Fibroblast of lung (primary cell): ENCODE measurements around the gene OR52H1. TPM values are rescaled to one million over a fixed set of nuclear protein-coding genes. Genes with fewer than 3 reads are reported as not detected.

Experiments
- DNase-seq, 2 donors: peaks; one replicate each; pipeline versions ENCODE4 v3.0.0 to v3.0.0-alpha.2; 2010; ENCODE audit warnings: low read depth in 2 of 2
- H2AFZ ChIP-seq: 2 replicates; pipeline ENCODE4 v1.5.1; 2012; ENCODE audit warnings: low read length, control low read depth, inconsistent platforms
- H3K27ac ChIP-seq: 2 replicates; pipeline ENCODE4 v1.5.1; 2011; ENCODE audit warnings: low read length, control low read depth; ENCODE audit not compliant: insufficient read depth
- H3K27me3 ChIP-seq: 2 replicates; pipeline ENCODE4 v1.5.1; 2011; ENCODE audit warnings: mild to moderate bottlenecking, low read length; ENCODE audit not compliant: control insufficient read depth, insufficient read depth
- H3K36me3 ChIP-seq: 2 replicates; pipeline ENCODE4 v1.5.1; 2011; ENCODE audit warnings: low read length; ENCODE audit not compliant: control insufficient read depth, insufficient read depth
- H3K4me1 ChIP-seq: 2 replicates; pipeline ENCODE4 v1.5.1; 2011; ENCODE audit warnings: low read length; ENCODE audit not compliant: control insufficient read depth, insufficient read depth; ENCODE audit errors: extremely low read depth
- H3K4me2 ChIP-seq: 2 replicates; pipeline ENCODE4 v1.5.1; 2011; ENCODE audit warnings: low read length, control low read depth; ENCODE audit not compliant: insufficient read depth; ENCODE audit errors: extremely low read depth
- H3K4me3 ChIP-seq, 4 experiments: fragments of 200-600 bp in 1 of 4; sonication (generic) in 1 of 4; replicated peaks in 1 of 4; 2 replicates each; pipeline ENCODE4 v1.5.1; 2011 to 2016; ENCODE audit warnings: low read length in 4 of 4, low read depth in 3 of 4, mild to moderate bottlenecking in 3 of 4, control low read depth in 2 of 4, inconsistent platforms in 1 of 4, mixed read lengths in 1 of 4; ENCODE audit not compliant: insufficient read depth in 1 of 4; ENCODE audit errors: control extremely low read depth in 1 of 4
- H3K79me2 ChIP-seq: 2 replicates; pipeline ENCODE4 v1.5.1; 2012; ENCODE audit warnings: mild to moderate bottlenecking, low read length, inconsistent platforms; ENCODE audit not compliant: control insufficient read depth, insufficient read depth
- H3K9ac ChIP-seq: 2 replicates; pipeline ENCODE4 v1.5.1; 2011; ENCODE audit warnings: mild to moderate bottlenecking, low read length, control low read depth; ENCODE audit not compliant: insufficient read depth
- H3K9me3 ChIP-seq: 2 replicates; pipeline ENCODE4 v1.5.1; 2012; ENCODE audit warnings: low read depth, low read length; ENCODE audit not compliant: control insufficient read depth, insufficient read depth
- H4K20me1 ChIP-seq: 2 replicates; pipeline ENCODE4 v1.5.1; 2011; ENCODE audit warnings: low read length; ENCODE audit not compliant: control insufficient read depth, insufficient read depth; ENCODE audit errors: extremely low read depth
- EZH2 ChIP-seq: IDR thresholded peaks from 2 replicates; pipeline ENCODE4 v1.5.1; 2012; ENCODE audit warnings: low read length, control low read depth, mild to moderate bottlenecking; ENCODE audit errors: missing control alignments
- polyA plus RNA-seq, 2 donors: library from polyadenylated mRNA; depleted of rRNA in 1 of 2; stranded (reverse) in 1 of 2; unstranded in 1 of 2; fragments of >200 nt; gene quantifications; 2 replicates each; pipeline ENCODE4 v1.2.1, GENCODE V29; 2011 to 2012; ENCODE audit warnings: missing spikeins in 1 of 2
- total RNA-seq: library from RNA; depleted of rRNA; stranded (reverse); fragments of >200 nt; gene quantifications from 2 replicates; pipeline ENCODE4 v1.2.1, GENCODE V29; 2014
- TF ChIP-seq, protein P1 (sequence below), 2 donors: IDR thresholded peaks in 1 of 2; conservative IDR thresholded peaks in 1 of 2; 1 replicate in 1 of 2; 2 replicates in 1 of 2; pipeline ENCODE4 v1.5.1; 2011 to 2012; ENCODE audit warnings: low read length in 2 of 2, control low read depth in 1 of 2, inconsistent platforms in 1 of 2, low read depth in 1 of 2, mild to moderate bottlenecking in 1 of 2

OR52H1 gene
- total and polyA plus RNA-seq, 2 donors (not counting 1 experiment from before 2014, with no cell fraction given): 0.50 TPM; not detected in 1

DNA sequence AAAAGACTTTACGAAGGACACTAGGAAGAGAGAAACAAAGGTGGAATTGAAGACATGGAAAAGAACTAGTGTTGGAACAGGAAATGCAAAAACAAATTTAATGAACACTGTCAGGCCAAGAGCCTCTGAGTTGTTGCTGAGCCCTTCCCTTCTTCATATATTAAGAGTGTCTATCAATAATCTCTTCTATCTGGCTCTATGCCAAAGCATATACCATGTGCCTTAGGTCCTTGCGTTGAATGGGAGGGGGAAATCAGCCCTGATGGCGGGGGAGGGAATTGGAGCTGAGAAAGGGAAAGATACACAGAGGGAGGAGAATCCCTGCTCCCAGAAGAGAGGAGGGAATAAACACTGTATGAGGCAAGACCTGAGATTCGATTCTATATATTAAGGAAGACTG, 26.8 kb upstream of the OR52H1 start:
- no peak overlapping the region for H3K9ac ChIP-seq
- H3K27me3 ChIP-seq: no peaks in the 10 kb centered on the region
- H2AFZ ChIP-seq: no peak overlapping the region
- H3K9me3 ChIP-seq: no peaks in the 10 kb centered on the region
- TF ChIP-seq, protein P1, sequence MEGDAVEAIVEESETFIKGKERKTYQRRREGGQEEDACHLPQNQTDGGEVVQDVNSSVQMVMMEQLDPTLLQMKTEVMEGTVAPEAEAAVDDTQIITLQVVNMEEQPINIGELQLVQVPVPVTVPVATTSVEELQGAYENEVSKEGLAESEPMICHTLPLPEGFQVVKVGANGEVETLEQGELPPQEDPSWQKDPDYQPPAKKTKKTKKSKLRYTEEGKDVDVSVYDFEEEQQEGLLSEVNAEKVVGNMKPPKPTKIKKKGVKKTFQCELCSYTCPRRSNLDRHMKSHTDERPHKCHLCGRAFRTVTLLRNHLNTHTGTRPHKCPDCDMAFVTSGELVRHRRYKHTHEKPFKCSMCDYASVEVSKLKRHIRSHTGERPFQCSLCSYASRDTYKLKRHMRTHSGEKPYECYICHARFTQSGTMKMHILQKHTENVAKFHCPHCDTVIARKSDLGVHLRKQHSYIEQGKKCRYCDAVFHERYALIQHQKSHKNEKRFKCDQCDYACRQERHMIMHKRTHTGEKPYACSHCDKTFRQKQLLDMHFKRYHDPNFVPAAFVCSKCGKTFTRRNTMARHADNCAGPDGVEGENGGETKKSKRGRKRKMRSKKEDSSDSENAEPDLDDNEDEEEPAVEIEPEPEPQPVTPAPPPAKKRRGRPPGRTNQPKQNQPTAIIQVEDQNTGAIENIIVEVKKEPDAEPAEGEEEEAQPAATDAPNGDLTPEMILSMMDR (conservative IDR thresholded peaks at IDR 0.05 in 1 of 2, IDR thresholded peaks at IDR 0.05 in 1 of 2; ENCODE audit: low read depth in 1 of 2, low read length in 2 of 2): no peak
- TF ChIP-seq EZH2: no peak
- H3K27ac ChIP-seq: no peak overlapping the region
- no peaks in the 10 kb centered on the region for H4K20me1 ChIP-seq
- H3K36me3 ChIP-seq: no peaks in the 10 kb centered on the region
- H3K4me3 ChIP-seq: no peak overlapping the region
- H3K4me1 ChIP-seq: no peaks in the 10 kb centered on the region
- H3K79me2 ChIP-seq: no peaks in the 10 kb centered on the region
- DNase-seq: no peak
- H3K4me2 ChIP-seq: no peak overlapping the region

DNA sequence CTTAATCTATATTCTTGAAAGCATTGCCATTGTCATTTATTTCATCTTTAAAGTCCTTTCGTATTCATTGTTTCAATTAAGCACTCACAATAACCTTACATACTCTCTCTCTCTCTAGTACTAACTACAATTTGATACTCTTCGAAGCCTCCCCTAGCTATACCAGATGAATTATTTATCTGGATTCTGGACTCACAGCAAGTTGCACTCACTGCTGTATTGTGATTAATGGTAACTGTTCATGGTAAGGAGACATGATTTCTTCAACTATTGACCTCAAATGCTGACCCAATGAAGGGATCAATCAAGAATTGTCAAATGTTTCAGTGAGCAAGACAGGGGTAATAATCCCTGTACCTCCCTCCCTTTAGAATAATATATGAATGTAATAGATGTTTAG, 26.3 kb upstream of the OR52H1 start:
- H3K36me3 ChIP-seq: no peaks in the 10 kb centered on the region
- H2AFZ ChIP-seq: no peak overlapping the region
- H3K27me3 ChIP-seq: no peaks in the 10 kb centered on the region
- H3K4me3 ChIP-seq: no peak overlapping the region
- DNase-seq: no peak
- H3K79me2 ChIP-seq: no peaks in the 10 kb centered on the region
- H3K9me3 ChIP-seq: no peaks in the 10 kb centered on the region
- no peak overlapping the region for H3K27ac ChIP-seq
- H3K4me1 ChIP-seq: no peaks in the 10 kb centered on the region
- no peak overlapping the region for H3K4me2 ChIP-seq
- H3K9ac ChIP-seq: no peak overlapping the region
- TF ChIP-seq, protein P1 (conservative IDR thresholded peaks at IDR 0.05 in 1 of 2, IDR thresholded peaks at IDR 0.05 in 1 of 2; ENCODE audit: low read depth in 1 of 2, low read length in 2 of 2): no peak
- no peak for TF ChIP-seq EZH2
- no peaks in the 10 kb centered on the region for H4K20me1 ChIP-seq

DNA sequence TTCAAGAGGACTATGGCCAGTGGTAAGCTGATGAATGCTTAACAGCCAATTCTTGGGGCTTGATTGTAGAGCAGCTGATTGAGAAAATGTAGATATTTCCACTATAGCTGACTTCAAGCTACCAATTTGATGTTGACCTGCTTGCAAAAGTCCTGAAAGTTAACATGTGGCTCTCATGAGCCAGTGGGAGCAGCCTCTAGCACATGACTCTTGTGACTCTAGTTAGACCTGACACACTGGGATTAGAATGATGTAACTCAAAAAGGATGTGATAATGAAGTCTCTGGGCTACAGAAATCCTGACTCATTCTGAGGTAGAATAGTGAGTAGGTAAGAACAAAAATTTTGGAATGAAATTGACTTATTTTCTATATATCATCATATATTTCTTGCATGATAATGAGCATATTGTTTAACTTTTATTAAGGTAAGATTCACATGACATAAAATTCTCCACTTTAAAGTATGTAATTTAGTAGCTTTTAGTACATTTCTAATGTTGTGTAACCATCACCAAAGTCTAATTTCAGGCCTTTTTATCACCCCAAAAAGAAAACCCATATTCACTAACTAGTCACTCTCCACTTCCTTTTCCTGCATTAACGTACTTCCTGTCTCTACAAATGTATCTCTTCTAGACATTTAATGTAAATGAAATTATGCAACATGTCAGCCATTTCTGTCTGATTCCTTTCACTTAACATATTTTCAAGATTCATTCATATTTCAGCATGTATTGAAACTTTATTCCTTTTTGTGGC, 16.1 kb upstream of the OR52H1 start:
- Histone ChIP-seq H2AFZ (no peak overlapping the region), H3K9ac (no peak overlapping the region), H3K4me1 (no peaks in the 10 kb centered on the region), H3K79me2 (no peaks in the 10 kb centered on the region), H3K36me3 (no peaks in the 10 kb centered on the region), H4K20me1 (no peaks in the 10 kb centered on the region), H3K27ac (no peak overlapping the region), H3K9me3 (no peaks in the 10 kb centered on the region), H3K27me3 (no peaks in the 10 kb centered on the region), H3K4me2 (no peak overlapping the region), H3K4me3 (no peak overlapping the region)
- no peak for TF ChIP-seq EZH2
- TF ChIP-seq, protein P1 (conservative IDR thresholded peaks at IDR 0.05 in 1 of 2, IDR thresholded peaks at IDR 0.05 in 1 of 2; ENCODE audit: low read depth in 1 of 2, low read length in 2 of 2): no peak
- peak in 1 of 2 donors; percentile 53 for DNase-seq
